ENCODE measurements around the gene HOGA1.

HOGA1 gene

DNA sequence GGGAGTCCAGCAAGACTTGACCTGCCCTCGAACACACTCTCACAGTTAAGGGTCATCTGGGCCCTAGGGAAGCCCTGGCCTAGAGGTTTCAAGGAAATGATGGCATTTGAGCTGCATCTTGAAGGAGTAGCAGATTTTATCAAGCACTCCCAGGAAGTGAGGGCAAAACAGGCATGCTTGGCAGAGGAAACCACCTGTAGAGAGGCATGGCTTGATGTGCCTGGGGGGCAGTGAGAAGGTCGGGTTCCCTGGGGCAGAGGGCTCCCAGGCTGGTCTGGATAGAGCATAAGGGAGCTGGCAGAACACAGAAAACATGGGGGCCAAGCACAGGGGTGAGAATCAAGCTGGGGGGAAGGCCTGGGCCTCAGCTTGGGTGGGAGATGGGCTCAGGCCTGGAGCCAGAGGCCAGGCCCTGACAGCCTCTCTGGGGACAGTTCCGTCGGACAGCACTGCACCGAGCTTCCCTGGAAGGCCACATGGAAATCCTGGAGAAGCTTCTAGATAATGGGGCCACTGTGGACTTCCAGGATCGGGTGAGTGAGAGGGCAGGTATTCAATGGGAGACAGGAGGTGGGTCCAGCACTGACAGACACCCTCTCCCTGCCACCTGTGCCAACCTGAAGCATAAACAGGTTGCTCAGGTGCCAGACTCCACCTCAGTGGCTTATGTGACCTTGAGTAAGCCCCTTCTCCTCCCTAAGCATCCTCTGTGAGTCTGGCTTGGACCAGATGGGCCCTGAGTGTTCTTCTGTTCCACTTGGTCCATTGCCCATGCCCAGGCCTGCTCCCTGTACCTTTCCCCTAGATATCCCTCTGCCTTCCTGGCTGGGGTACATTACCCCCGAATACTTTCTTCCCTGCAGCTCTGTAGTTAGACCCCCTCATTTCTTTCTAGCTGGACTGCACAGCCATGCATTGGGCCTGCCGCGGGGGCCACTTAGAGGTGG lies 3.5 kb upstream of the HOGA1 start:
- no peak for DNase-seq

DNA sequence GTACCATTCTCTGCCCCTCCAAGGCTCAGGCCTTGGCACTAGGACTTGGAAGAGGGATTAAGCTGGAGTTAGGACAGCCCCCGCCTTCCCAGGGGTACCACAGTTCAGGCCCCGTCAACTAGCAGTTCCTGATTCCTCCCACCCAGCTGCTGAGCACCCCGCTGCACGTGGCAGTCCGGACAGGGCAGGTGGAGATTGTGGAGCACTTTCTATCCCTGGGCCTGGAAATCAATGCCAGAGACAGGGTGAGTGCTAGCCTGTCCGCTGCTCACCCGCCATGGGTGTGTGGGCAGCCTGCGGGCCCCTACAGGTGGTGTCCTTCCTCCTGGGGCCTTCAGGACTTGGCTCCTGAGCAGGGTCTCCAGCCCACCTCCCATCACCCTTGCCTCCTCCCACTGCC lies 2.0 kb upstream of the HOGA1 start:
- no peak for DNase-seq

DNA sequence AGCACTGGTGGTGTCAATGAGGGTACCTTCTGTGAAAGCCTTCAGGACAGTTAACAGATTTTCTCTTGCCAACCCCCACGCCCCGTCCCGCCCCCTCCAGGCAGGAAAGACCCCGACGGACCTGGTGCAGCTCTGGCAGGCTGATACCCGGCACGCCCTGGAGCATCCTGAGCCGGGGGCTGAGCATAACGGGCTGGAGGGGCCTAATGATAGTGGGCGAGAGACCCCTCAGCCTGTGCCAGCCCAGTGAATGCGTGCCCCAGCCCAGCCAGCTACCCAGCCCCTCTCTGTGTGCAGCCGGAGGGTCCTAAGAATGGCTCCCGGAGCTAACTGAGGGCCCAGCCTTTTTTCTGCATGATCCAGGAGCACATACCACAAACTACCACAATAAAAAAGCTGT lies 713 bp upstream of the HOGA1 start:
- DNase-seq, result no peak

DNA sequence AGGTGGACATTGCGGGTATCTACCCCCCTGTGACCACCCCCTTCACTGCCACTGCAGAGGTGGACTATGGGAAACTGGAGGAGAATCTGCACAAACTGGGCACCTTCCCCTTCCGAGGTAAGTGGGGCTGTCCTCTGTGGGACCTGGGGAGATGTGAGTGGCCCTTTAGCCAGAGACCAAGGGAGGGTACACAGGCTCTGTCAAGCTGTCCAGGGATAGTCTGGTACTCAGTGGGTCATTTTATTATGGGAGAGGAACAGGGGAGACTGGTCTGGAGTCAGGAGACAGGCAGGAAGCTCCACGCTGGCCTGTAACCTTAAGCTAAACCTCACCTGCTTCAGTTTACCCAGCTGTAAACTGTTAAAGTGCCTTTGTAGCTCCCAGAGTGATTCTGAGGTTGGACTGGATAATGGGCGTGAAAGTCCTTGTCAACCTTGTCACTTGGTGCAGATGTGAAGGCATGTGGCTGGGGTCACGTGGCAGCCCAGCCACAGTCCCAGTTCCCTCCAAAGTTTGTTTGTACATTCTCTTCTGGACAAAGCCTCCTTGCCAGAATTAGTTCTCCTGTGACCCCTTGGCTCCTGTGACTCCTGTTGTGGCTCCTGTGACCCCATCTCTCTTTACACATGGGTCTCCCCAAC lies 729 bp downstream of the HOGA1 start:
- DNase-seq, result no peak

DNA sequence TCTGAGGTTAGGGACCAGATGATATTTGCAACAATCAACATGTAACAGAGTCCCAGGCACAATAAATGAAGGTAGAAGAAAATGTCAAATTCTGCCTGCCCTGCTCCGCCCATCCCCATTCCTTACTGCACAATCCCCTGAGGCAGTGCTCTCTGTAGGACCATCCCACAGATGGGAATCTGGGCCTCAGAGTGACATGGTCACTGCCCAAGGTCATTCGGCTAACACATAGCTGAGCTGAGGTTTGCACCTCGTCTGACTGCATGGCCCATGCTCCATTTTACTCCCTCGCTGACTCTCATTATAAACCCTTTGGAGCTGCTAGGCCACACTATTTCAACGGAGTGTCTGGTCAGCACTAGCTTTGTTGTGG lies 1.2 kb downstream of the HOGA1 start:
- no peak for DNase-seq

DNA sequence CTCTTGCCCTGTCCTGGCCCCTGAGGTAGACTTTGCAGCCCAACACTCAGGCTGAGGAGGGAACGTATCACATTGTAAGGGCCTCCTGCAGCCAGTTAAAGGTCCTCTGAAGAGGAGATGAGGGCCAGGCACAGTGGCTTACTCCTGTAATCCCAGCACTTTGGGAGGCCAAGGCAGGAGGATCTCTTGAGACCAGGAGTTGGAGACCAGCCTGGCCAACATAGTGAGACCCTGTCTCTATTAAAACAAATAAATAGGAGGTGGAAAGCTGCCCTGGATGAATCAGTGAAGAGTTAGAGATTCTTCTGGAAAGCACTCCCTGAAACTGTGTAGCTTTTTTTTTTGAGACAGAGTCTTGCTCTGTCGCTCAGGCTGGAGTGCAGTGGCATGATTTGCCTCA lies 3.0 kb downstream of the HOGA1 start:
- no peak for DNase-seq

DNA sequence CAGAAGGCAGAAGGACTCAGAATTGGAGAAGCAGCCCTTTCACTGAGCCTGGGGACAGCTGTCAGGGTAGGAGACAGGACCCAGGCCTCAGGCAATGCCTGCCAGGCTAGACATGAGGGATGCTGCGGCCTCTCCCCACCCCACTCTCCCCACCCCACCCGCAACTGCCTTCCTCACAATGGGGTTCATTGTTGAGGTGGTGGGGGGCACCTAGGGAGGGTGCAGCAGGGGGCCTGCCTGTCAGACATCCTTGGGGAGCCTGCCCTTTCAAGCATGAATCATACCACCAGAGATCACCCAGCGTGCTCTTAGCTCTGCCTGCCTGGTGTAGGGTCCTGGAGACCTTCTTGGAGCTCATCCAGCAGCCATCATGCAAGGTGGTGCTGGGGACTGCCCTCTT lies 5.3 kb downstream of the HOGA1 start, which contains the start of gene C10orf62:
Gene C10orf62 (plus strand): TSS at position 243 of the 400 bp plus-strand sequence. CDS start 177 bp downstream, outside the sequence.
- DNase-seq, result no peak

DNA sequence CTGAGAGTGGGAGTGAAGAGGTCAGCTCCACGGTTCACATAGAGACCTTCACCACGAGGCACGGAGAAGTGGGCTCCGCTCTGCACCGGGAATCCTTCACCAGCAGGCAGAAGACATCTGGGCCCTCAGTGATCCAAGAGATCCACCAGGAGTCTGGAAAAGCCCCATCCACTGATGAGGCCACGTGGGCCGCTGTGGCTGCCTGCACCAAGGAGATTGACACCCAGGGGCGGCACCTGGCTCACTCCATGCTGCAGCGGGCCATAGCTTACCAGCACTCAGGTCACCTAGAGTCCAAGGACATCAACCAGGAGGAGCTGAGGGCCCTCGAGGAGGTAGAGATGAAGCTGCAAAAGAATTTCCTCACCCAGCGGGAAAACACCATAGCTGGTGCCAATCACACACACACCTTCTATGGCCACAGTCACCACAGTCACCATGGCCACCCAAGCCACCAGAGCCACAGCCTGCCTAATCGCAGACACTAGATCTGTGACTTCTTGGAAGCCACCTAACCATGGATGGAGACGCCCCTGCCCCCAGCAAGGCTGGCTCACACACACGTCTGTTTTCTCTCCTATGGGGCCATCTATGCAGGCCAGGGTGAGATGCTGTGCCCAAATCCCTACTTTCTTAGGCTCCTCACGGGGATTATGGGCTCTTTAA lies 6.0 kb downstream of the HOGA1 start:
- DNase-seq, result no peak

DNA sequence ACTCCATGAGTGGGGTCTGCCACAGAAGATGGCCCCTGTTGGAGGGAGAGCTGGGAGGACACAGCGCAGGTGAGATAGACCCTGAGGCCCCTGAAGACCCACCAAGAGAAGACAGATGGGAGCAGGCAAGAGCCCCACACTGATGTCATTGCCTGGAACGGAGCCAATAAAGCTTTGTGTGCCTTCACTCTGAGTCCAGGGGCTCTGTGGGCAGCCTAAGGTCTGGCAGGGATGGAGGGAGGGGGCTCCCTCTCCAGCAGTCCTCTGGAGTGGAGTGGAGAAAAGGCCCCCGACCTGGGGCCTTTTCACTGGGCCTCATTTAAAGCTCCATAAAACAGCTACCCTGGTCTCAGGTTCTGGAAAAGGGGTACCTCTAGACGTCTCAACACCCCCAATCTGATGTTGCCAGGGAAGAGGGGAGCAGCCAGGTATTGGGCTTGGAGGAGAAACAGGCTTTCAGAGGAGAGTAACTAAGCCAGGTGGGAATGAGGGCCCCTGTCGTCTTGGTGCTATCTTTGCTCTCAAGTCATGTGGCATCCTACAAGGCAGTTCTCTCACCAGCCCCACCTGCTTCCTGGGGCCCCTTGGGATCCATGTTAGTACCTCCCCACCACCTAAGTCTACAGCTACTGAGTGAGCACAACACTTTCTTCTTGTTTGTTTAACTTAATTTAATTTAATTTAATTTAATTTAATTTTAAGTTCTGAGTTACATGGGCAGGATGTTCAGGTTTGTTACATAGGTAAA lies 6.7 kb downstream of the HOGA1 start:
- DNase-seq, result no peak

DNA sequence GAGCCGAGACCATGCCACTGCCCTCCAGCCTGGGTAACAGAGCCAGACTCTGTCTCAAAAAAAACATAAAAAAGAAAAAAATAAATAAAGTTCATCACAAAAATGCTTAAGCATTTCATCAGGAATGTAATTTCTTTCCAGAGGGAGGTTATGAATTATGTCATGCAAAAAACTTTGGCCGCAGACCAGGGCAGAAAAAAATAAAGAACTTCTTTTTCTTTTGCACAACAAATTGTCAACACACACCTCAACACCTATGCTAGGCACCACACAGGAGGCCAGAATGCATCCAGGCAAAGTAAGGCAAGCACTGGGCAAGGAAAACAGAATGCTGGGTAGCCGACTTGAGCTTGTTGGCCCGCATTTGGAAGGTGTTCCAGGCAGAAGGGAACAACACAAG lies 9.2 kb downstream of the HOGA1 start:
- DNase-seq, result no peak

DNA sequence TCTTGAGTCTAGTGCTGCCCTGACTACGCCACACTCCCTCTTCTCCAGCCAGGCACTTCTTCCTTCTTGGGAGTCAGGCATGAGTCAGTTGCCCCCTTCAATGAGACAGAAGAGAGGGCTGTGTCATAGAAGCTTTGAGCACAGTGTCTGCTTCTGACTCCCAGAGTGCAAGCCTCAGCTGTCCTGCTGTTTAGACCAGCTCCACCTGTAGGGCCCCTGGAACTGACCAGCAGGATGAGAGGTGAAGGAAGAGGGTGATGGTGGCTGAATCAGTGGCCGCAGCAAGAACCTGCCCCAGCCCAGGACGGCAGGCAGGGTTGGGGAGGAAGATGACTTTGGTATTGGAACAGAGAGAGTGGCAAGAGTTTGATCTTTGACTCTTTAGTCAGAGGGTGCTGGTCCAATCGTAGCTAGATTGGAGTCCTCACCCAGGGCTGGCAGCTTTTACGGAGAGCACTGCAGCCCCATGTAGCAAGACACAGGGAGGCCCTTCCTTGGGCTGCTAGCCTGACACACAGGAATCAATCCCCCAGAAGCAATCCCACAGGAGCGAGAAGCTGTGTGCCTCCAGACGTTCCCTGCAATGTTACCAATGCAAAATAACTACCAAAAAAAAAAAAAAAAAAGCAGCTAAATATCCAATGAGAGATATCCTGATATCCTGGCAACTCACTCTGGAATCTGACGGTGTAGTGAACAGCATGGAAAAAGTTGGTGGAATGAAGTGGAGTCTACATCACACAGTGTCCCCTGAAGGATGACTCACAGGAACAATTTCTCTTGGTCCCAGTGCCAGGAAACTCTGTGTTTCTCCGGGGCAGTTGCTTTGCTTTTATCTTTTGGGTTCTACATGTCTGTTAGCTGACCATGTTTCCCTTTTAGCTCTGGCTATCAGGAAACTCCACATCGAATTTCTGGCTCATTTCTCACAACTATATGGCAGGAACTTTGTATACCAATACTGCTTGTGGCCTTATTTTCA lies 12.2 kb downstream of the HOGA1 start:
- DNase-seq, result no peak

DNA sequence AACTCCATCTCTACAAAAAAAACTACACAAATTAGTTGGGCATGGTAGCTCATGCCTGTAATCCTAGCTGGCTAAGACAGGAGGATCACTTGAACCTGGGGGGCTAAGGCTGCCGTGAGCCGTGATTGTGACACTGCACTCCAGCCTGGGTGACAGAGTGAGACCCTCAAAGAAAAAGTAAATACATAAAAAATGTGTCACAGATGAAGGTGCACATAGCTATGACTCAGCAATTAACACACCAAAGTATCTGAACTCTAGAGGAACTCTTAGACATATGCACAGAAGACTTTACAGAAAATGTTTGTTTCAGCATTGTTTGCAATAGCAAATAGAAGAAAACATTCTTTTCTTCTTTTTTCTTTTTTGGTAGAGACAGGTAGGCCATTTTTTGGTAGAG lies 13.6 kb downstream of the HOGA1 start:
- no peak for DNase-seq

DNA sequence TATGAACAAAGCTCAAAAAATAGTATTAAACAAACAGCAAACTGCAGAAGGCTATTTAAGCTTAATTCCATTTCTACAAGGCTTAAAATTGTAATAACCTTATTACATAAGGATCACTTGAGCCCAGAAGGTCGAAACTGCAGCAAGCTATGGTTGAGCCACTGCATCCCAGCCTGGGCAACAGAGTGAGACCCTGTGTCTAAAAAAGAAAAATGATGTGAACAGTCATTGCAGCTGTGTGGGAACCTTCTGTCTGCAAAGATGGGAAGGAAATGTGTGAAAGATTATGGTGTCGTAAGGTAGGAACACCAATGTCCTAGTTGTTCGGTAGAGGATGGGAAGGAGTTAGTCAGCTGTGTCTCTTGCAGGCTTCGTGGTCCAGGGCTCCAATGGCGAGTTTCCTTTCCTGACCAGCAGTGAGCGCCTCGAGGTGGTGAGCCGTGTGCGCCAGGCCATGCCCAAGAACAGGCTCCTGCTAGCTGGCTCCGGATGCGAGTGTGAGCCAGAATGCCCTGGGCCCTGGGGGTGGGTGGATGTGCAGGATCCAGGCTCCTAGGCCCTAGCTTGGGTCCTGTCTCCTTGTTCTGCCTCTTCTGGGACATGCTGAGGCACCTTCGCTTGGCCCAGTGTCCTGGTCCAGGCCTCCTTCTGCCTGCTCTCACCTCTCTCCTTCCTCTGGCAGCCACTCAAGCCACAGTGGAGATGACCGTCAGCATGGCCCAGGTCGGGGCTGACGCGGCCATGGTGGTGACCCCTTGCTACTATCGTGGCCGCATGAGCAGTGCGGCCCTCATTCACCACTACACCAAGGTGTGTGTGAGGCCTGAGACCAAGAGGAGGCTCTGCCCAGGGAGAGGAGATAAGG lies 14.4 kb downstream of the HOGA1 start:
- DNase-seq, result no peak

DNA sequence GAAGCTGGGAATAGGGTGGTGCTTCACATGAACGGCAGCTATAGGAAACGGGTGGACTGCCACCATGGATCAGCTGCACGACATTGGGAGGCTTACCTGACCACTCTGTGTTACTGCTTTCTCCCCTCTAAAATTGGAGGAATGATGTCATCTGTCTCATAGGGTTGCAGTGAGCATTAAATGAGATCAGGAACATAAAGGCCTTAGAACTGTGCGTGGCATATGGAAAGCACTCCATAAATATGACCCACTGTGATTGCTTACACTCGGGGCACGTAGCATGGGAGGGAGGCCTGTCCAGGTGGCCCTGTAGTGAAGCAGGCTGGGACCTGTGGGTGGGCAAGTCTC lies 15.1 kb downstream of the HOGA1 start:
- no peak for DNase-seq

DNA sequence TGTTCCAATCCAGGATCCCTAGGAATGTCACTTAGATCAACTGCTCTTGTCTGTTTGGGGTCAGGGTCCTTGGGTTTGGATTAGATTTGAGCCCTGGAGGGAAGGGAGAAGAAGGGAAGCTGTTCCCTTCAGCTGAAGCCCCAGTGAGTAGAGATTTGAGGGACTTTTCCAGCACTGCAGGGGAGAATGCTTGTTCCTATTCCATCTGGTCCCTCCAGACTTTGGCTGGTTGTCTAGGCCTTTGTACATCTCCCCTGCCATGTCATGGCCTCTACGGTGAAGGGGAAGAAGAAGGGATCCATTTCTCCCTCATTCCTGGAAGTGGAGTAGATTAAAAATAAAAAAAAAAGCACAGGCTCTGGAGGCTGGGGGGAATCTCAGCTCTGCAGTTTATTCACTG lies 16.4 kb downstream of the HOGA1 start:
- DNase-seq, result no peak

DNA sequence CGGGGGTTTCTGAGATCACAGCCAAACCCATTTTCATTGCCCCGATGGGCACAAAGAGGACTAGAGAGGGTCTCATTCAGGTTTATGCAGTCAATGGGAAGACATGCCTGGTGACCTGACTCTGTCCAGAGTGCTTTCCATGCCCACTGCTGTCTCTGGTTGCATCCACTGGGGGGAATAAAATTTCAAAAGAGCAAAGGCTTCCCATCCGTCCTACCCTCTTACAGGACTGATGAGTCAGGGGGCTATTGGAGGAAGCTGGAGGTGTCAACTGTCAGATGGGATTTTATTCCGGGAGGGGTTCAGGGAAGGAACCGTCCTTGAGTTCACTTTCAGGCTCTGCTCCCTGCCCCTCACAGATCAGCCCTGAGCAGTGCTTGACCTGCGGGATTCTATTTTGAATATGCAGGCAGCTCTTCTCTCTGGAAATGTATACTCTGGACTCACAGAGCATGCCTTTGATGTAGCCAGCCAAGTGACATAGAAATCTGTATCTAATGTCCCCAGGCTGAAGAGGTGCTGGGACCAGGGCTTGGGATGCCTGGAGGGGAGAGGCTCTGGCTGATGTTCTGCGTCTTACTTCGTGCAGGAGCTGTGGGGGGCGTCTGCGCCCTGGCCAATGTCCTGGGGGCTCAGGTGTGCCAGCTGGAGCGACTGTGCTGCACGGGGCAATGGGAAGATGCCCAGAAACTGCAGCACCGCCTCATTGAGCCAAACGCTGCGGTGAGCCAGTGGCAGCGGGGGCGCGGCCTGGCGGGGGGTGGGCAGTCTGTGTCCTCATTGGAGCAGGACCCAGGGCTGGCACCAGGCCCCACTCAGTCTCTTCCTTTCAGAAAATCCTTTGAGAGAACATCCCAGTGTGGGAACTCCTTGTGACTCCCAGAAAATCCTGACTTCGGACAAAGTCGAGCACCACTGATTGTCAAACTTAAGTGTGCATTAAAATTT lies 17.4 kb downstream of the HOGA1 start:
- DNase-seq, result no peak

DNA sequence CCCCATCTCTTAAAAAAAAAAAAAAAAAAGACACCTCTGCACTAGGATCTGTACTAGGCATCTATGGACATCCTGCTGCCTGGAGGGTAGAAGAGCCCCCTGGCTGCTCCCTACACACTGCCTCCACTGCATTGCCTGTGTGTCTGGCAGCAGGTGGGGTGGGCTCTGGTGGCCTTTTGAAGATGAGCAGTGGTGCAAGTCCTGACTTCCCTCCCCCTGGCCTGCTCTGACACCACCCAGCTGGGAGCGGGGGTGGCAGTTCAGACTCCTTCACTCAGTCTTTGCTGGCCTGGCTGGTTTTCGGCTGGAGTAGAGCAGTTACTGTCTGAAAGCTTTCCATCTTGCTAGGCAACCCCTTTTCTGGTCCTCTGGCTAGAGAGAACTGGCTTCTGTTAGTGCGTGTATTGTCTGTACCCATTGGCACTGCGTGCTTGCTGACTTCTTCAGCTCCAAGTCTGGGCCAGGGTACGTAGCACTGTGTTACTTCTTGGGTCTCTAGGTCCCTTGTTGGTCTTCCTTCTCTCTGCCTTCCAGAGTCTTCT lies 23.0 kb downstream of the HOGA1 start:
- DNase-seq, result no peak

DNA sequence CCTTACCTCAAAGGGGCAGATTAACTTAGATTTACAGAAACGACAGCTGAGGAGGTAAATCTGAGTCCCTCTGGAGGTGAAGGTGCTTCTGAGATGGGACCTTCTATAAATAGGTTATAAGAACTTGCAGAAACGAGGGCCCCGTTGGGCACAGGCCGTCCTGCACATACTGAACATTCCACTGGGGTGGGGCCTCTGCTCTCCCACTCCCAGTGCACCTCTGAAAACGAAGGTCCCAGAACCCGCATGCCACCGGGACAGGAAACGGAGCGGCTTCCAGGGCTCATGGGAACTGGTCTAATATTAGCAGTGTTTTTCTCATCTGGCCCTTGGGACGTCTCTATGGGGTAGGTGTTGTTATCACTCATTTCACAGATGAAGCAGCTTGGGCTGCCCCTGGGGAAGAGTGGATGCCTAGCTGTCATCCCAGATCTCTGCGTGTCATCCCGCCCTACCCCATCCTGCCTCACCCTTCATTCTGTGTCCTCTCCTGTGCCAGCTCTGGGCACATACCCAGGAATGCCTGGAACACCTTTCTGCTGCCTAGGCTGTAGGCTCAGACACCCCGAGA lies 24.9 kb downstream of the HOGA1 start:
- no peak for DNase-seq

DNA sequence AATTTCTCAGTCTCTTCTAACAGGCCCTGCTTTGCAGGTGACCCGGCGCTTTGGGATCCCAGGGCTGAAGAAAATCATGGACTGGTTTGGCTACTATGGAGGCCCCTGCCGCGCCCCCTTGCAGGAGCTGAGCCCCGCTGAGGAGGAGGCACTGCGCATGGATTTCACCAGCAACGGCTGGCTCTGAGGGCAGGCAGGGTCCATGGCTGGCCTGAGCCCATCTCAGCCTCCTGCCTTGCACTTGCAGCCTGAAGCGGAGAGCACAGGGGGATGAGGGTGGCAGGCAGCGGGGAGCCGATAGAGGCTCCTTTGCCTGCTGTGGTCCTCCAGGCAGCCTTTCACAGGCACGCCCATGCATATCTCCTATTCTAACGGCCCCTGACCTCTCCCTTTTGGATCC lies 27.3 kb downstream of the HOGA1 start:
- DNase-seq, result no peak
